Amygdala (tissue), 56 donors: ENCODE results near the gene ADGRV1.
"Not testable (repeated sequence)": the region's sequence is repeated elsewhere in the genome, so short reads cannot be mapped to it uniquely, and the experiment has no call there.

Source experiments
- DNase-seq, 56 donors: peaks; one replicate each; lab custom pipeline; 2025; lab: John Stamatoyannopoulos, UW

Gene ADGRV1

GRCh38 chr5:90800082-90800481 is 241.5 kb downstream of the ADGRV1 start:
- DNase-seq: not testable (repeated sequence)

- DNase-seq: not testable (repeated sequence)
Observed at GRCh38 chr5:90800515-90800914, 241.9 kb downstream of the ADGRV1 start.

- peak in 3 of 56 donors; percentile 1 to 4 (median 2) for DNase-seq
Observed at GRCh38 chr5:90802474-90803317, 244.1 kb downstream of the ADGRV1 start.

GRCh38 chr5:90803381-90803780 is 244.8 kb downstream of the ADGRV1 start:
- DNase-seq: peak in 1 of 56 donors; percentile 2

- no peak for DNase-seq
Observed at GRCh38 chr5:90803876-90804275, 245.3 kb downstream of the ADGRV1 start.

- no peak for DNase-seq
Observed at GRCh38 chr5:90807496-90807895, 248.9 kb downstream of the ADGRV1 start.

GRCh38 chr5:90809311-90810056 is 250.9 kb downstream of the ADGRV1 start:
- DNase-seq: no peak

GRCh38 chr5:90810211-90810610 is 251.6 kb downstream of the ADGRV1 start:
- no peak for DNase-seq

- no peak for DNase-seq
Observed at GRCh38 chr5:90813392-90813791, 254.8 kb downstream of the ADGRV1 start.

GRCh38 chr5:90822062-90822461 is 263.5 kb downstream of the ADGRV1 start:
- DNase-seq: not testable (repeated sequence)

- no peak for DNase-seq
Observed at GRCh38 chr5:90824436-90824835, 265.8 kb downstream of the ADGRV1 start.

- DNase-seq: no peak
Observed at GRCh38 chr5:90830058-90830457, 271.5 kb downstream of the ADGRV1 start.

GRCh38 chr5:90833753-90834152 is 275.2 kb downstream of the ADGRV1 start:
- no peak for DNase-seq

- no peak for DNase-seq
Observed at GRCh38 chr5:90834711-90835110, 276.1 kb downstream of the ADGRV1 start.

- no peak for DNase-seq
Observed at GRCh38 chr5:90843443-90843842, 284.8 kb downstream of the ADGRV1 start.

GRCh38 chr5:90844931-90845330 is 286.3 kb downstream of the ADGRV1 start:
- DNase-seq: no peak

- DNase-seq: no peak
Observed at GRCh38 chr5:90845723-90846554, 287.3 kb downstream of the ADGRV1 start.

GRCh38 chr5:90847606-90848005 is 289.0 kb downstream of the ADGRV1 start:
- DNase-seq: not testable (repeated sequence)

- DNase-seq: no peak
Observed at GRCh38 chr5:90849939-90850338, 291.3 kb downstream of the ADGRV1 start.

GRCh38 chr5:90852531-90852930 is 293.9 kb downstream of the ADGRV1 start:
- DNase-seq: no peak

GRCh38 chr5:90853750-90854149 is 295.2 kb downstream of the ADGRV1 start:
- DNase-seq: no peak
